ENCODE data around the gene TMEM115.

DNA sequence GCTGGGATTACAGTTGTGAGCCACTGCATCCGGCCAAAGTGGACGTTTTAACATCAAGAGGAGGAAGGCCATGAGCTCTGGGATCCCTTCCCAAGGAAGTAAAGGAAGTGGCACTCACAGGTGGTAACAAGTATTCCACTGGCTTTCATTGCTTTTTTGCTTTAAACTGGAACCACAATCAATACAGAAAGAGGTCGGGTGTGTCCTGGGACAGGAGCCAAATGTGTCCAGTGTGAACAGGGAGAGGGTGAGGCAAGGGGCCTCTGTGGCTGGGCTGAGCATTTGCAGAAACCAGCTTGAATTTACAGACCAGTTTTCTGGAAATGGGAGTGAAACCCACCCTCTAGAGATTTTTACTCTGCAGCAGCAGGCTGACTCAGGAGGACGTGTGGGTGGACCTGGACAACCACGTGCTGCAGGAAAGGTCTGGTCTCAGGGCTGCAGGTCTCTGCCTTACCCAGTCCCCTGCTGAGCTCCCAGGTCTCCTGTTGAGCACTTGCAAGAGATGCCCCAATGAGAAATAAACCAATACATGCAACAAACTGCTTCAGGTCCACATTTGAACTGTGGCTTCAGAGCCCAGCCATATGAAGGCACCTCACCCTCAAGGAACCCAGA, 42.8 kb upstream of the TMEM115 start:
- TF ChIP-seq CTCF (IDR thresholded peaks at IDR 0.05) (no peak), POLR2A (IDR thresholded peaks at IDR 0.05) (no peak)
